Regular cardiac myocyte (primary cell): ENCODE data around the gene BAMBI. TPM values are rescaled to one million over a fixed set of nuclear protein-coding genes. Genes with fewer than 3 reads are reported as not detected.

Source experiments
- total RNA-seq: library from RNA; depleted of rRNA; stranded (reverse); fragments of >200 nt; gene quantifications from 2 replicates; pipeline ENCODE4 v1.2.3, GENCODE V29; 2014

The BAMBI gene
- 8.6 and 35.5 TPM in 2 replicates for total RNA-seq

GRCh38 chr10:28676968-28677887 lies at the start of gene BAMBI:
Gene BAMBI (plus strand): TSS chr10:28677521. CDS start chr10:28677898, 377 bp downstream.

Other genes with a start within 250 kb of the BAMBI start
- gene WAC, start 144.4 kb upstream of the BAMBI start, total RNA-seq: 51.0 and 52.4 TPM in 2 replicates